ENCODE measurements around the gene SPAG4. TPM values are rescaled to one million over a fixed set of nuclear protein-coding genes. Genes with fewer than 3 reads are reported as not detected.

SPAG4 gene
- total and polyA plus RNA-seq, 10 of the 15 experiments (the other 5 are each of a cell fraction or from before 2014, with no cell fraction given), result 0.90 to 12.5 (median 2.4) TPM

- no peak for TF ChIP-seq E4F1 (IDR thresholded peaks at IDR 0.05; ENCODE audit: borderline replicate concordance, partially characterized antibody)
- TF ChIP-seq TCF3 (IDR thresholded peaks at IDR 0.05; ENCODE audit: borderline replicate concordance, insufficient read depth, low read depth, low read length), result peak; percentile 63; the same call in 1 of the 2 replicates
- TF ChIP-seq ZNF384 (IDR thresholded peaks at IDR 0.05; ENCODE audit: borderline replicate concordance, low read depth, low read length), result peak; percentile 87
- TF ChIP-seq CEBPB (IDR thresholded peaks at IDR 0.05; ENCODE audit: borderline replicate concordance in 1 of 2, low read depth in 2 of 2, low read length in 2 of 2), result no peak
- TF ChIP-seq ZBTB33 (IDR thresholded peaks at IDR 0.05), result no peak
- no peak for TF ChIP-seq KDM1A (IDR thresholded peaks at IDR 0.05; ENCODE audit: borderline replicate concordance)
- TF ChIP-seq NFYB (IDR thresholded peaks at IDR 0.05; ENCODE audit: insufficient read depth, low read depth, low read length), result no peak
- no peak for TF ChIP-seq ASH2L (IDR thresholded peaks at IDR 0.05; ENCODE audit: borderline replicate concordance, low read depth)
- peak; percentile 79 for TF ChIP-seq NR2F1 (conservative IDR thresholded peaks at IDR 0.05)
- peak; percentile 73 for TF ChIP-seq PKNOX1 (IDR thresholded peaks at IDR 0.05)
- peak; percentile 47; the same call in 1 of the 2 replicates for TF ChIP-seq MTA2 (IDR thresholded peaks at IDR 0.05; ENCODE audit: low read depth)
- 0 out of 2 replicates have a peak, but pooled peaks have one; percentile 50 for TF ChIP-seq NFIC (IDR thresholded peaks at IDR 0.05; ENCODE audit: low read depth, low read length)
- TF ChIP-seq IKZF1 (conservative IDR thresholded peaks at IDR 0.05), result peak; percentile 24; the same call in 1 of the 2 replicates
- no peak for TF ChIP-seq HSF1 (IDR thresholded peaks at IDR 0.05; ENCODE audit: low read depth, low read length)
- TF ChIP-seq RUNX3 (IDR thresholded peaks at IDR 0.05; ENCODE audit: low read length), result peak; percentile 91
- TF ChIP-seq ZBTB4 (CRISPR knock-in tag; IDR thresholded peaks at IDR 0.05), result no peak
- TF ChIP-seq BCL11A (IDR thresholded peaks at IDR 0.05; ENCODE audit: low read depth, low read length), result peak; percentile 48; the same call in 1 of the 2 replicates
- TF ChIP-seq EP300 (IDR thresholded peaks at IDR 0.05; ENCODE audit: borderline replicate concordance in 1 of 2, control insufficient read depth in 1 of 2, low read depth in 2 of 2, low read length in 2 of 2), result peak in 1 of 2 experiments; percentile 30; a peak in 1 of 4 replicates
- no peak for TF ChIP-seq ESRRA (IDR thresholded peaks at IDR 0.05; ENCODE audit: low read length)
Measured at GRCh38 chr20:35611482-35611881, 4.1 kb upstream of the SPAG4 start (continued).

Data from GM12878 (cell line).